A204.1 (cell line): ENCODE data around the gene HEMK1.
A peak's percentile ranks its signal among the peaks of the same experiment; 100 is the strongest.

ENCODE experiments used
- FAIRE-seq: peaks from 2 replicates; lab custom pipeline; 2012; peaks lifted over from hg19 to GRCh38; lab: Jason Lieb, UNC

HEMK1 gene

GRCh38 chr3:50568947-50569749, at the start of gene HEMK1:
TSS of gene HEMK1 (plus strand) at chr3:50569522. CDS start at chr3:50571105, 1,583 bp downstream.
- FAIRE-seq, result peak; percentile 95

GRCh38 chr3:50520849-50521248, 48.5 kb upstream of the HEMK1 start:
- no peak for FAIRE-seq

- no peak for FAIRE-seq
These were observed 47.8 kb upstream of the HEMK1 start for GRCh38 chr3:50521572-50521971.

GRCh38 chr3:50523279-50523811, 46.0 kb upstream of the HEMK1 start:
- FAIRE-seq, result no peak

GRCh38 chr3:50524746-50525145, 44.6 kb upstream of the HEMK1 start:
- FAIRE-seq, result no peak

- no peak for FAIRE-seq
These were observed 44.0 kb upstream of the HEMK1 start for GRCh38 chr3:50525191-50525910.

- FAIRE-seq, result no peak
These were observed 43.3 kb upstream of the HEMK1 start for GRCh38 chr3:50525987-50526386.

- FAIRE-seq, result no peak
These were observed 39.0 kb upstream of the HEMK1 start for GRCh38 chr3:50530001-50530970.

GRCh38 chr3:50531201-50531600, 38.1 kb upstream of the HEMK1 start:
- FAIRE-seq, result no peak

GRCh38 chr3:50532062-50532705, 37.1 kb upstream of the HEMK1 start:
- no peak for FAIRE-seq

GRCh38 chr3:50533316-50533715, 36.0 kb upstream of the HEMK1 start:
- no peak for FAIRE-seq

GRCh38 chr3:50533807-50534461, 35.4 kb upstream of the HEMK1 start:
- no peak for FAIRE-seq

GRCh38 chr3:50534681-50535330, 34.5 kb upstream of the HEMK1 start:
- FAIRE-seq, result no peak

GRCh38 chr3:50536471-50537180, 32.7 kb upstream of the HEMK1 start:
- FAIRE-seq, result no peak

- no peak for FAIRE-seq
These were observed 31.7 kb upstream of the HEMK1 start for GRCh38 chr3:50537421-50538129.

GRCh38 chr3:50539356-50540286, 29.7 kb upstream of the HEMK1 start:
- no peak for FAIRE-seq

GRCh38 chr3:50542177-50543034, 26.9 kb upstream of the HEMK1 start:
- peak; percentile 74 for FAIRE-seq
